HG02623 (cell line): ENCODE measurements around the gene ABHD18.
"Not testable (repeated sequence)": the region's sequence is repeated elsewhere in the genome, so short reads cannot be mapped to it uniquely, and the experiment has no call there.

Experiments used
- ATAC-seq: cut with Tn5 transposase; IDR thresholded peaks from one replicate; pipeline ENCODE4 v1.9.1; 2021; ENCODE audit warnings: moderate library complexity; ENCODE audit not compliant: unreplicated experiment

Gene ABHD18

GRCh38 chr4:127988638-127989037 is 23.4 kb downstream of the ABHD18 start:
- no peak for ATAC-seq

DNA sequence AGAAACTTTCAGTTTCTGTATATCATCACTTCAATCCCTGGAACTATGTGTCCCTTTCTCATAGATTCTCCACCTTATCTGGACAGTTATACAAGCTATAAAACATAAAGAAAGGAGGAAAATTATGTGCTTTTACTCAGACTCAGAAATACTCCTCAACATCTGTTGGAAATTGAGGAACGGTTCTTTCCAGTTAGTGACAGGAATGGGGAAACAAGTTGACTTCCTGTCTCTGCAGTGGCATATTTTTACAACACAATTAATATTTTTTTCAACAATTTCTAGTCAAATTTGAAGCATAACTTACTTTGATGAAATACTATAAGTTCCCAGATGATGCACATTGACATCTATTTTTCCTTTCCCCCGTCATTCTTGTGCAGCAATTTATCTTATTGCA is 27.9 kb downstream of the ABHD18 start:
- no peak for ATAC-seq

DNA sequence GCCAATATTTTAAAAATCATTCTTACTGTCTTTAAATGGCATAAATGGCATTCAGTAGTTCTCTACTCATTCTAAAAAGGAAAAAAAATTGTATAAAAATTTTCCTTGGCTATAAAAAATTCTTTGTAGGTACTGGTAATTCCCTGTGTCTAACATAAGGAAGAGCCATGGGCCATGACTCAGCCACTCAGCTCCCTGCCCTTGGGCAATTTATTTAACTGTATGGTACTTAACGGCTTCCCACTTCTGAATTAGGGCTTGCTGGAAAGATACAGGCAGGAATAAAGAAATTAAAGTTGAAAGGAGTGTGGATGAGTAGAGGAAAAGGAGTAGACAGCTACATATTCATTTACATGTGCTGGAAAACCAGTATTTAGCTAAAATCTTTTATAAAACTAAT is 30.6 kb downstream of the ABHD18 start:
- ATAC-seq: no peak

- ATAC-seq: not testable (repeated sequence)
Measured at GRCh38 chr4:127996521-127996920, 31.3 kb downstream of the ABHD18 start.

GRCh38 chr4:127997534-127998388 is 32.6 kb downstream of the ABHD18 start:
- ATAC-seq: peak; percentile 95

- no peak for ATAC-seq
Measured at GRCh38 chr4:128006592-128006991, 41.4 kb downstream of the ABHD18 start.

- no peak for ATAC-seq
Measured at GRCh38 chr4:128009428-128009827, 44.2 kb downstream of the ABHD18 start.

- no peak for ATAC-seq
Measured at GRCh38 chr4:128025319-128025718, 60.1 kb downstream of the ABHD18 start.

GRCh38 chr4:128029907-128030306 is 64.7 kb downstream of the ABHD18 start:
- no peak for ATAC-seq

DNA sequence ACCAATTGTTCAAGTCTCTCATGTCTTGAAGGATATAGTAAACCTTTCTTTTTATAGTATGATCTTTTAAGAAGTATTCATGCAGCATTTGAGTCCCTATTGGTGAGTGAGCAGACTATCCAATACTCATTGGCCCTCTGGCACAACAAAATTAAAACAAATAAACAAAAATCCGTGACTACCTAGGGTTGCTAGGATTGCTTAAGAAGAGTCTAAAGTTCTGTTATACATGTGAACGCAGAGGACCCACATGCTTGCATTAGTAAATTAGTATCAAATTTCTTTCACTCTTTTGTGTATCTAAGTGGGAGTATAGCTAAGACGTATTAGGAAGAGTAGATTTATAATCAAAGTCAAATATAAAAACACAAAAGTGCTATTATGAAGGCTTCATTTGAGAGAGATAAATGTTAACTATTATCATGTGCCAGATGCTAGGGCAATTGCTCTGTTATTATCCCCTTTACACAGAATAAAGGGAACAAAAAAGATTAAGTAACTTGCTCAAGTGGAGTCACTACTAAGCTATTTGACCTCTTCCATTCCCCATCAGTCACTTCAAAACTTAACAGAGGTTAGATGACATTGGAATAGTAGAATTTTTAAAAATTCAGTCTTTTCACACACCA is 66.7 kb downstream of the ABHD18 start:
- ATAC-seq: no peak

GRCh38 chr4:128039568-128039967 is 74.4 kb downstream of the ABHD18 start:
- no peak for ATAC-seq

GRCh38 chr4:128047019-128047418 is 81.8 kb downstream of the ABHD18 start:
- ATAC-seq: not testable (repeated sequence)

- ATAC-seq: not testable (repeated sequence)
Measured at GRCh38 chr4:128047514-128047913, 82.3 kb downstream of the ABHD18 start.

GRCh38 chr4:128051229-128051628 is 86.0 kb downstream of the ABHD18 start:
- ATAC-seq: not testable (repeated sequence)

DNA sequence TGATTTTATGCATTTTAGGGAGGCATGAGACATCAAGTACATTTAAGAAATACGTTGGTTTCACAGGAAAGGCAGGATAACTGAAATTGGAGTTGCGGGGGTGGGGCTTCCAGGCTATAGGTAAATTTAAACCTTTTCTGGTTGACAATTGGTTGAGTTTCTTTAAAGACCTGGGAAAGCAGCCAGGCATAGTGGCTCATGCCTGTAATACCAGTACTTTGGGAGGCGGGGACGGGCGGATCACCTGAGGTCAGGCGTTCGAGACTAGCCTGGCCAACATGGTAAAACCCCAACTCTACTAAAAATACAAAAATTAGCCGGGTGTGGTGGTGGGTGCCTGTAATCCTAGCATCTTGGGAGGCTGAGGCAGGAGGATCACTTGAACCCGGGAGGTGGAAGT is 89.7 kb downstream of the ABHD18 start:
- not testable (repeated sequence) for ATAC-seq

- not testable (repeated sequence) for ATAC-seq
Measured at GRCh38 chr4:128055441-128056206, 90.4 kb downstream of the ABHD18 start.

DNA sequence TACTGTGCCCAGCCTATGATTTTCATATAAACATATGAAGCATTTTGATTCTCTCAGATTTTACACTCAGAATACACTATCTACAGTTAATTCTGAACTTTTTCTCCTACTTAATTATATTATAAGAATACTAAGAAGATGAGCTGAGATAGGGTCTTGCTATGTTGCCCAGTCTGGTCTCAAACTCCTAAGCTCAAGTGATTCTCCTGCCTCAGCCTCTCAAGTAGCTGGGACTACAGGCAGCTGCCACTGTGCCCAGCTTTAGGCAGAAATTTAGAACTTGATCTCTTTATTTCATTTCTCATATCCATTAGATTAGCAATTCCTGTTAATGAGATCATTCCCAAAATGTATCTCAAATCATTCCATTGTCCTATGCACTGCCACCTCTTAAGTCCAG is 91.2 kb downstream of the ABHD18 start:
- no peak for ATAC-seq

DNA sequence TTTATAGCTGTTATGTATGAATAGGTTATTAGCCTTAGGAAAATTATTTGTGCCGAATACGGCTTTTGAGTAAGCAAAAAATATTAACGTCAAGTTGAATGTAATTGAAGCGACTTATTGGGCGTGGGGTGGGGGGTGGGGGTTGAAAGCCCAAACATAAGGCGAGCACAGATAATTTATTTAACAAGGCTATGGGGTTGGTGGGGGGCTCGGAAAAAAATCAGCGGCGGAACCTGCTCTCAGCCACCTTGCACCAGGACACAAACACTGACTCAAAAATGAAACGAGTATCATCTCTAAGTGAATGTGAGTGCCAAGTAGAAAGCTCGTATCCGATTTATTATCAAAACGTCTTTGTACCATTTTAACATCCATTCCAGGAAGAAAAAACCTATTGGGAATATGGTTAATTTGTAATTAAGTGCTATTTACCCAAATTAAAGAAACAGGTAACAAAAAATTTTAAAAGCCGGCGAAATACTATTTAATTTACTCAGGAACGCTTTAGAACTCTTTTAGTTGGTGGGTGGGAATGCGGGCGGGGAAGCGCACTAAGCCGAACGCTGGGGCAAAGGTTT is 95.0 kb downstream of the ABHD18 start:
- no peak for ATAC-seq

- ATAC-seq: peak; percentile 87
Measured at GRCh38 chr4:128060699-128061565, 95.7 kb downstream of the ABHD18 start, which contains the start of gene LARP1B. LARP1B (plus strand) TSS chr4:128061312; CDS start chr4:128074952, 13,640 bp downstream.
